Astrocyte of the spinal cord (primary cell): ENCODE data around the gene IRF3.

ENCODE experiments used
- DNase-seq: peaks from one replicate; pipeline ENCODE4 v3.0.0; 2011; ENCODE audit warnings: low read depth, low spot score
- H3K4me3 ChIP-seq: 2 replicates; pipeline ENCODE4 v1.5.1; 2011; ENCODE audit warnings: low read depth, mild to moderate bottlenecking, low read length, moderate library complexity
- in situ Hi-C: cut with HindIII; loops from 2 replicates; pipeline ENCODE4 v1.10.0; 2017; ENCODE audit warnings: low sequenced_read_pairs
- TF ChIP-seq, protein P1 (sequence below): IDR thresholded peaks from 2 replicates; pipeline ENCODE4 v1.5.1; 2012; ENCODE audit warnings: low read depth, mild to moderate bottlenecking, low read length, inconsistent platforms

Gene IRF3

DNA sequence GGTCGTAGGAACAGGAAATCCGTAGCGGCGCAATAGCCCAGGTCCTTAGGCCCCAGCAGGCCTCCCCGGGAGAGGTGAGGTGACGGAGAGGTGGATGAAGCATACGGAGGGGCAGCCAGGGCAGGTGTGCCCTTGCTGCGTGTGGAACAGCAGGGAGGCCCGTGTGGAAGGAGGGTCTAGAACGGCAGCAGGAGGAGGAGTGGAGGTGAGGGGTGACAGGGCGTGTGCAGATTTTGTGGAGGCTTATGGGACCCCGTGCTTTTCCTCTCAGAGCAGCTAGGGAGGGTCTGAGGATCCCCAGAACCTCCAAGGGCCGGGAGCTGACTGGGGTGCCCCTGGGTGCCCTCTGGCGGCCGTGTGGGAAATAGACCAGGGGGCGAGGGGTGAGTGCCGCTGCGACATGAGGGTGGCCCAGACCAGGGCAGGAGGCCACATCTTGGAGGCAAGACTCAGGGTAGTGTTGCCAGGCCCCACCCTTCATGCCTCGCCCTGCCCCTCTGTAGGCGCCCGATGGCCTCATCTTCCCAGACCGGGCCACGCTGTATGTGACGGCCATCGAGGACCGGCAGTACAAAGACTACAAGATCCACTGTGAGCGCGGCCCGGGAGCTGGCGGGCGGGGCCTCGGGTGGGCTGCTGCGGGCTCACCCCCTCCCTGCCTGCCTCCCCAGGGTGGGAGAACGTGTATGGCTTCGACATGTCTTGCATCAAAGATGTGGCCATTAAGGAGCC, 18.8 kb upstream of the IRF3 start:
- in situ Hi-C loops: no loop called here
- no peak for DNase-seq
- H3K4me3 ChIP-seq: no peak overlapping the region
- TF ChIP-seq, protein P1, sequence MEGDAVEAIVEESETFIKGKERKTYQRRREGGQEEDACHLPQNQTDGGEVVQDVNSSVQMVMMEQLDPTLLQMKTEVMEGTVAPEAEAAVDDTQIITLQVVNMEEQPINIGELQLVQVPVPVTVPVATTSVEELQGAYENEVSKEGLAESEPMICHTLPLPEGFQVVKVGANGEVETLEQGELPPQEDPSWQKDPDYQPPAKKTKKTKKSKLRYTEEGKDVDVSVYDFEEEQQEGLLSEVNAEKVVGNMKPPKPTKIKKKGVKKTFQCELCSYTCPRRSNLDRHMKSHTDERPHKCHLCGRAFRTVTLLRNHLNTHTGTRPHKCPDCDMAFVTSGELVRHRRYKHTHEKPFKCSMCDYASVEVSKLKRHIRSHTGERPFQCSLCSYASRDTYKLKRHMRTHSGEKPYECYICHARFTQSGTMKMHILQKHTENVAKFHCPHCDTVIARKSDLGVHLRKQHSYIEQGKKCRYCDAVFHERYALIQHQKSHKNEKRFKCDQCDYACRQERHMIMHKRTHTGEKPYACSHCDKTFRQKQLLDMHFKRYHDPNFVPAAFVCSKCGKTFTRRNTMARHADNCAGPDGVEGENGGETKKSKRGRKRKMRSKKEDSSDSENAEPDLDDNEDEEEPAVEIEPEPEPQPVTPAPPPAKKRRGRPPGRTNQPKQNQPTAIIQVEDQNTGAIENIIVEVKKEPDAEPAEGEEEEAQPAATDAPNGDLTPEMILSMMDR: peak; percentile 57

DNA sequence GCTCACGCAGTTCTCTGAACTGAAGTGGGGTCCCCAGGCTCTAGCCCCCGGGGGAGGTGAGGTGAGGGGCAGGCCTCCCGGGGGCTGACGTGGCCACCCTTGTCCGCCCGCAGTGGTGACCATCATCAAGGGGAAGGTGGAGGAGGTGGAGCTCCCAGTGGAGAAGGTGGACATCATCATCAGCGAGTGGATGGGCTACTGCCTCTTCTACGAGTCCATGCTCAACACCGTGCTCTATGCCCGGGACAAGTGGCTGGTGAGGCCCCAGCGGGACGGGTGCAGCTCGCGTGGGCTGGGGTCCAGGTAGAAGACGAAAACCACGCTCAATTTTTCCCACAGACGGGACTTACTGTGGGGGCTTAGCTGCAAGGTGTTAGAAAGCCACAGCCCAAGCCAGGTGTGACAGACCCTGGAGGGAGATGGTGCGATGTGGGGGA, 18.2 kb upstream of the IRF3 start:
- H3K4me3 ChIP-seq: no peak overlapping the region
- TF ChIP-seq, protein P1: no peak
- DNase-seq: no peak
- in situ Hi-C loops: no loop called here

DNA sequence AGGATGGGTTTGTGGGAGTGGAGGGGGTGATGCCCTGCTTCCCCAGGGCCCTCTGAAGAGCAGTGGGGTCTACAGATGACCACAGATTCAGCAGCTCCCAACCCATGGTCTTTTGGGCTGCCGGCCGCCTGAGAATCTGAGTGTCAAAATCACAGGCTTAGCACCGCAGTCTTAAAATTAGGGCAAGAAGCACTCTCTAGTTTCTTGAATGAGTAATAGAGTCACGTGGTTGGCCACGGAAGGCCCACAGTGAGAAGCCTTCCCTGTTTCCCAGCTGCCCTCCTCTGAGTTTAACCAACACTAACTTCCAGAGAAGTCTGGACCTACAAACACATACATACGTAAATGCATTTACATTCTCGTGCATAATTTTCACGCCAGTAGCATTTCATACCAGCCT, 16.6 kb upstream of the IRF3 start:
- TF ChIP-seq, protein P1: no peak
- no peak overlapping the region for H3K4me3 ChIP-seq
- in situ Hi-C loops: no loop called here
- DNase-seq: no peak

DNA sequence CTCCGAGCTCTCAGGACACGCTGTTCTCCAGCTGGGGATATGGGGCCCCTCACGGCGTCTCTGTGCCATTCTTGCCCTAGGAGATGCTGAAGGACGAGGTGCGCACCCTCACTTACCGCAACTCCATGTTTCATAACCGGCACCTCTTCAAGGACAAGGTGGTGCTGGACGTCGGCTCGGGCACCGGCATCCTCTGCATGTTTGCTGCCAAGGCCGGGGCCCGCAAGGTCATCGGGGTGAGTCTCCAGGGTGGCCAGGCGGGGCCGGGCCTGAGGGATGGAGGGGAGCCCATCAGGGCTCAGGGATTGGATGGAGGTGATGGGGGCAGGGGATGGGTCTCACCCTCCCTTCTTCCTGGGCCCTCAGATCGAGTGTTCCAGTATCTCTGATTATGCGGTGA, 16.2 kb upstream of the IRF3 start:
- TF ChIP-seq, protein P1: no peak

DNA sequence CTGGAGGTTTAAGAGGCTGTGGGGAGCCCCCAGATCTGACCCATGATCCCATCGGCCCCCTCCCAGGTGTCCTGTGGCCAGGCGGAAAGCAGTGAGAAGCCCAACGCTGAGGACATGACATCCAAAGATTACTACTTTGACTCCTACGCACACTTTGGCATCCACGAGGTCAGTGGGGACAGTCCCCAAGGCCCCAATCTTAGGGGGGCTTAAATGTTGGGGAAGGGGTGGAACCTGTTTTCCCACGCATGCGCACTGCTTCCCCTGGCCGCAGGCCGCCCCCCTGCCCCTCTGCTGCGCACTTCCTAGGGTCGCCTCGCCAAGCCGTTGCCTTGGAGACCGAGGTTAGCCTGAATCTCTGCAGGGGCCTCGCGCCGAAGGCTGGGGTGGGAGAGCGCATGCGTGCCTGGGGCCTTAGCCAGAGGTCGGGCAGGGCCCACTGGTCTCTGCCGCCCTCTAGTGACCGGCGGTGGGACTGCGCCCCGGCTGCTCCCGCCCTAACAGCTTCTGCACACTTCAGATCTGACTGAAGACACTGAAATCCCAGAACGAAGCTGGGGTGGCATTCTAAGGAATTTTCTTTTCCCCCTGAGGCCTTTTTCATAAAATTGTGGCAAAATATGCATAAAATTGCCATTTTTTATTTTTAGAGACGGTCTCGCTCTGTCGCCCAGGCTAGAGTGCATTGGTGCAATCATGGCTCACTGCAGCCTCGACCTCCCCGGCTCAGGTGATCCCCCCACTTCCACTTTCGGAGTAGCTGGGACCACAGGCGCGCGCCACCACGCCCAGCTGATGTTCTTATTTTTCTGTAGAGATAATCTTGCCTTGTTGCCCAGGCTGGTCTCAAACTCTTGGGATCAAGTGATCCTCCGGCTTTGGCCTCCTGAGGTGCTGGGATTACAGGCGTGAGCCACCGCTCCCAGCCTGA, 15.0 kb upstream of the IRF3 start:
- H3K4me3 ChIP-seq: no peak overlapping the region
- peak; percentile 88 for DNase-seq
- in situ Hi-C loops: no loop called here
- TF ChIP-seq, protein P1: peak; percentile 100

More for the DNA sequence above, 16.2 kb upstream of the IRF3 start:
- in situ Hi-C loops: no loop called here
- DNase-seq: no peak
- no peak overlapping the region for H3K4me3 ChIP-seq

DNA sequence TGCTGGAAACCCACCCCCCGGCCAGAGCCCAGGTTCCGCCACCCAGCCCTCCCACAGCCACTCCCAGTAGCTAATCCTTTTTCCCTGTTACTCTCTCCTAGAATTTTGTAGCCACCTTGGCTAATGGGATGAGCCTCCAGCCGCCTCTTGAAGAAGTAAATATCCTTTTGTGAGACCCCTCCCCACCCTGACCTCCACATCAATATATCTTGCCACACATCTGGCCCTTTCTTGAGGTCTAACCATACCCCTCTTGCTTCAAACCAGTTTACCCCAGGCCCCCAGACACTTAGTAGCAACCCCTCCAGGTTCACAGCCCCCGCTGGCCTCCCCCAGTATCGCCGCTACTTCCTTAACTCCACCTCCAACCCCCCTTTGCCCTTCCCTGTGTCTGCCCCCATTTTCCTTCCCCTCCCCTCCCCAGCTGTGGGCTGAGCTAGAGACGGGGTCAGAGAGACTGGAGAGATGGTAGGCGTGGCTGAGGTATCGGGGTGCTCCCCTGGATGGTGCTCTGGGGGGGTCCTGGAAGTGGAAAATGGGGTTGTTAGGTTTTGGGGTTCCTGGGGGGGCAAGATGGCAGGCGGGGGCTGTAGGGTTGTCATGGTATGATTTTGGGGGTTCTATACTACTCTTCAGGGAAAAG, 14.2 kb upstream of the IRF3 start:
- no peak for DNase-seq
- TF ChIP-seq, protein P1: no peak
- H3K4me3 ChIP-seq: no peak overlapping the region
- in situ Hi-C loops: no loop called here
